ENCODE measurements around the gene MSH3. TPM values are rescaled to one million over a fixed set of nuclear protein-coding genes. Genes with fewer than 3 reads are reported as not detected.
"Not testable (repeated sequence)": the region's sequence is repeated elsewhere in the genome, so short reads cannot be mapped to it uniquely, and the experiment has no call there.

MSH3 gene
- total and polyA plus RNA-seq, 12 donors = 2.8 to 24.6 (median 11.7) TPM

DNA sequence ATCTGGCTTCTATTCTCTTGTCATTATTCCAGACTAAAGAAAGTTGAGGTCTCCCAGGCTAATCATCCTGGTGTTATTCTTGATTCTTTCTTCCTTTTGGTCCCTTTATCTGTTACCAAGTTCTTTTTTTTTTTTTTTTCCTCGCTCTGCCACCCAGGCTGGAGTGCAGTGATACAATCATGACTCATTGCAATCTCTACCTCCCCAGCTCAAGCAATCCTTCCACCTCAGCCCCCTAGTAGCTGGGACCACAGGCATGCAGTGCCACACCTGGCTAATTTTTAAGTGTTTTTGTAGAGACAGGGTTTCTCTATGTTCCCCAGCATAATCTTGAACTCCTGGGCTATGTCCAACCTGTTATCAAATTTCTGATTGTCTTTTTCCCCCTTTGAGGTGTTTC lies 126.9 kb downstream of the MSH3 start:
- Histone ChIP-seq H3K9me3 (replicated peaks in 1 of 3) (no peaks in the 10 kb centered on the region), H3K36me3 (replicated peaks in 1 of 2) (no peaks in the 10 kb centered on the region), H3K27ac (no peak overlapping the region), H3K4me3 (no peak overlapping the region), H3K4me1 (replicated peaks in 1 of 2) (no peaks in the 10 kb centered on the region), H3K27me3 (no peaks in the 10 kb centered on the region)
- no peak for TF ChIP-seq POLR2A (IDR thresholded peaks at IDR 0.05)
- TF ChIP-seq, protein P1, sequence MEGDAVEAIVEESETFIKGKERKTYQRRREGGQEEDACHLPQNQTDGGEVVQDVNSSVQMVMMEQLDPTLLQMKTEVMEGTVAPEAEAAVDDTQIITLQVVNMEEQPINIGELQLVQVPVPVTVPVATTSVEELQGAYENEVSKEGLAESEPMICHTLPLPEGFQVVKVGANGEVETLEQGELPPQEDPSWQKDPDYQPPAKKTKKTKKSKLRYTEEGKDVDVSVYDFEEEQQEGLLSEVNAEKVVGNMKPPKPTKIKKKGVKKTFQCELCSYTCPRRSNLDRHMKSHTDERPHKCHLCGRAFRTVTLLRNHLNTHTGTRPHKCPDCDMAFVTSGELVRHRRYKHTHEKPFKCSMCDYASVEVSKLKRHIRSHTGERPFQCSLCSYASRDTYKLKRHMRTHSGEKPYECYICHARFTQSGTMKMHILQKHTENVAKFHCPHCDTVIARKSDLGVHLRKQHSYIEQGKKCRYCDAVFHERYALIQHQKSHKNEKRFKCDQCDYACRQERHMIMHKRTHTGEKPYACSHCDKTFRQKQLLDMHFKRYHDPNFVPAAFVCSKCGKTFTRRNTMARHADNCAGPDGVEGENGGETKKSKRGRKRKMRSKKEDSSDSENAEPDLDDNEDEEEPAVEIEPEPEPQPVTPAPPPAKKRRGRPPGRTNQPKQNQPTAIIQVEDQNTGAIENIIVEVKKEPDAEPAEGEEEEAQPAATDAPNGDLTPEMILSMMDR (IDR thresholded peaks at IDR 0.05) = no peak
- no peak for DNase-seq
- WGBS, 4 donors = 50 to 82% (median 59%) methylated on average over 1 of the region's 1 CpG
- intact Hi-C loops (cut with DNase I) = no loop called here

DNA sequence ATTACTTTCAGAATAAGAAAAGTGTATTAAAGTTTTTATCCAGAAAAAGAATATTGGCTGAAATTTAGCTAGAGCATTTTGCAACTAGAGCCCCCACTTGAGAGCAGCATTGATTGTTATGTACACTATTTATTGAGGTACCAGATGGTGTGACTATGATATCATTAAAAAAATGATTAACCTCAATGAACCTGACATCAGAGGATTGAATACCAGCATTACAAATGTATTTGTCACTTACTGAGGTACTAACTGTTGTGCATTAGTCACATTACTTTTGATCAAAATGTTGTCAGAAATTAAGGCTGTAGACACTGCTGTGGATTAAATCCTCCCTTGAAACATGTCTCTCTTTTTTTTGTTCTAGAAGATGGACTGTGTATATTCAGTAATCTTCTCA lies 128.2 kb downstream of the MSH3 start:
- Histone ChIP-seq H3K27me3 (no peaks in the 10 kb centered on the region), H3K36me3 (replicated peaks in 1 of 2) (no peaks in the 10 kb centered on the region), H3K4me1 (replicated peaks in 1 of 2) (no peaks in the 10 kb centered on the region), H3K9me3 (replicated peaks in 1 of 3) (no peaks in the 10 kb centered on the region), H3K27ac (no peak overlapping the region), H3K4me3 (no peak overlapping the region)
- intact Hi-C loops (cut with DNase I) = no loop called here
- TF ChIP-seq, protein P1 (IDR thresholded peaks at IDR 0.05) = no peak
- no peak for TF ChIP-seq POLR2A (IDR thresholded peaks at IDR 0.05)
- no peak for DNase-seq

DNA sequence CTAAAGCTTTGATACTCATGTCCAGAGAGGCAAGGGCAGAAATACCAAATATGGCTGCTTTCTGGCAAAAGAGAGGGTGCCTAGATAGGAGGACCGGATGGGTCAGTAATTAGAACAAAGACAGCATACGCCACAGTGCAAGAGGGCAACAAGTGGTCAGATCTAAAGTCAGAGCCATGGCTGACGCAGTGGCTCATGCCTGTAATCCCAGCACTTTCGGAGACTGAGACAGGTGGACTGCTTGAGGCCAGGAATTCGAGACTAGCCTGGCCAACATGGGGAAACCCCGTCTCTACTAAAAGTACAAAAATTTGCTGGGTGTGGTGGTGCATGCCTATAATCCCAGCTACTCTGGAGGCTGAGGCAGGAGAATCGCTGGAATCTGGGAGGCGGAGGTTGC lies 129.3 kb downstream of the MSH3 start:
- WGBS, 4 donors = 93 to 99% (median 96%) methylated on average over 7 to 8 of the region's 8 CpGs
- H3K27ac ChIP-seq; H3K27me3 ChIP-seq; H3K4me3 ChIP-seq; H3K4me1 ChIP-seq (replicated peaks in 1 of 2); DNase-seq; H3K36me3 ChIP-seq (replicated peaks in 1 of 2); H3K9me3 ChIP-seq (replicated peaks in 1 of 3); intact Hi-C loops (cut with DNase I): not testable (repeated sequence)

DNA sequence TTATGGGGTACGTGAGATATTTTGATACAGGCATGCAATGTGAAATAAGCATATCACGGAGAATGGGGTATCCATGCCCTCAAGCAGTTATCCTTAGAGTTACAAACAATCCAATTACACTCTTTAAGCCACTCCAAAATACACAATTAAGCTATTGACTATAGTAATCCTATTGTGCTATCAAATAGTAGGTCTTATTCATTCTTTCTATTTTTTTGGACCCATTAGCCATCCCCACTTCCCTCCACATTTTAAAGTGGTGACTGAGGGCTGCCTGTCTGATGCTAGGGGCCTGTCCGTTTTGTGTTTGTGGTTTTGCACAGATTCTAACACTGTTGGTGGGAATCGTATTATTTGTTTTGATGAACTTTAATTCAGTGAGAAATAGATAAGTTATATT lies 130.0 kb downstream of the MSH3 start:
- intact Hi-C loops (cut with DNase I) = no loop called here
- H3K9me3 ChIP-seq (replicated peaks in 1 of 3) = no peaks in the 10 kb centered on the region
- no peak overlapping the region for H3K27ac ChIP-seq
- H3K4me1 ChIP-seq (replicated peaks in 1 of 2) = no peaks in the 10 kb centered on the region
- 92 to 97% (median 95%) methylated on average over 4 of the region's 4 CpGs for whole genome bisulfite sequencing, 4 donors
- H3K27me3 ChIP-seq = no peaks in the 10 kb centered on the region
- no peak for DNase-seq
- TF ChIP-seq, protein P1 (IDR thresholded peaks at IDR 0.05) = no peak
- TF ChIP-seq POLR2A (IDR thresholded peaks at IDR 0.05) = no peak
- no peak overlapping the region for H3K4me3 ChIP-seq
- H3K36me3 ChIP-seq (replicated peaks in 1 of 2) = no peaks in the 10 kb centered on the region

DNA sequence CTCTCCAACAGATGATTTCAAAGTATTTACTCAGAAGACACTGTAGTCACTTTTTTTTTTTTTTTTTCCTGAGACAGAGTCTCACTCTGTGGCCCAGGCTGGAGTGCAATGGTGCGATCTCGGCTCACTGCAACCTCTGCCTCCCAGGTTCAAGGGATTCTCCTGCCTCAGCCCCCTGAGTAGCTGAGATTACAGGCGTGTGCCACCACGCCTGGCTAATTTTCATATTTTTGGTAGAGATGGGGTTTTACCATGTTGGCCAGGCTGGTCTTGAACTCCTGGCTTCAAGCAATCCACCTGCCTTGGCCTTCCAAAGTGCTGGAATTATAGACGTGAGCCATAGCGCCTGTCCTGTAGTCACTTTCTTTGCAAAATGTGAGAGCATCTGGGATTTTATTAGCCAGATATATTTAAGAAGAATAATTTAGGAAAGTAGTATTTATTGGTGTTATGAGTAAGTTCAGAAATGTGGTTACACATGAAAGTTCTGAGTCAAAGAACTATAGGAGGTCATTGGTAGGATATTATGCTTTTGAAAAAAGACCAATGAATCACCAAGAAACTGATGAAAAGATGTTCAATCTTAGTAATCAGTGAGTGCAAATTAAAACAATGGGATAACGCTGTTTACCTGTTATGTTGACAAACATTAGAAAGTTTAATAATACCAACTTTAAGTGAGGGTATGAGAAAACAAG lies 135.0 kb downstream of the MSH3 start:
- 97 to 99% (median 97%) methylated on average over 7 of the region's 7 CpGs for WGBS, 4 donors
- H3K4me3 ChIP-seq; H3K27me3 ChIP-seq; H3K9me3 ChIP-seq (replicated peaks in 1 of 3); intact Hi-C loops (cut with DNase I); DNase-seq; H3K4me1 ChIP-seq (replicated peaks in 1 of 2); H3K27ac ChIP-seq: not testable (repeated sequence)
- peaks cover 0 to 16% of the 10 kb centered on the region in 2 donors for H3K36me3 ChIP-seq (replicated peaks in 1 of 2)
